Mucosa of descending colon (tissue), 3 donors: Measurements from ENCODE around the gene AQR. TPM values are rescaled to one million over a fixed set of nuclear protein-coding genes. Genes with fewer than 3 reads are reported as not detected.
A peak's percentile ranks its signal among the peaks of the same experiment; 100 is the strongest.

ENCODE experiments used
- ATAC-seq: fragments of 200-7000 bp; cut with Tn5 transposase; one replicate; pipeline ENCODE4 v1.9.1; 2020; ENCODE audit warnings: mild to moderate bottlenecking, moderate library complexity
- DNase-seq, 3 donors: peaks; one replicate each; pipeline ENCODE4 v3.0.0-alpha.2; 2020
- H3K36me3 ChIP-seq: fragments of 200-600 bp; one replicate; pipeline ENCODE4 v1.8.0; 2021; ENCODE audit warnings: low read depth, mild to moderate bottlenecking
- H3K4me1 ChIP-seq: fragments of 200-600 bp; one replicate; pipeline ENCODE4 v1.8.0; 2021; ENCODE audit warnings: low read depth, mild to moderate bottlenecking
- H3K4me3 ChIP-seq: fragments of 200-600 bp; one replicate; pipeline ENCODE4 v1.8.0; 2021; ENCODE audit warnings: mild to moderate bottlenecking
- H3K9me3 ChIP-seq: fragments of 200-600 bp; one replicate; pipeline ENCODE4 v1.8.0; 2021; ENCODE audit warnings: mild to moderate bottlenecking
- CTCF ChIP-seq: fragments of 200-600 bp; IDR thresholded peaks from one replicate; pipeline ENCODE4 v1.8.0; 2022; ENCODE audit warnings: antibody characterized with exemption, mild to moderate bottlenecking
- intact Hi-C, 2 donors: fragments of 100-400 bp; cut with DNase I in 1 of 2; cut with micrococcal nuclease in 1 of 2; formaldehyde crosslinking; loops; one replicate each; pipeline versions ENCODE4 v1.11.0 to v1.11.1; 2022; cut with DNase I, micrococcal nuclease
- total RNA-seq, 3 donors: library from RNA; stranded (reverse); fragmentation: NEBNext Ultra II Directional in 2 of 3; extraction: Animal tissue kit (Norgen Biotek cat#: 25700) in 2 of 3; gene quantifications; one replicate each; pipeline versions ENCODE4 v1.2.1 to v1.2.4, GENCODE V29; 2021 to 2023
- donor health status: DM: no; HTN: no; CAD: no; lungs with moderate emphysema.
- donor health status: DM: no; HTN: no; CAD: no.
- donor health status: DM: no; HTN: yes; CAD: no.

AQR gene
- total RNA-seq, 3 donors from 2014 or later: 25.1 to 26.6 (median 26.4) TPM

- ATAC-seq (no peak), DNase-seq (no peak)
- TF ChIP-seq CTCF: no peak
- Histone ChIP-seq H3K9me3 (no peaks in the 10 kb centered on the region), H3K36me3 (no peaks in the 10 kb centered on the region), H3K4me3 (no peak overlapping the region), H3K4me1 (no peaks in the 10 kb centered on the region)
- intact Hi-C loops: no loop called here
Measured at GRCh38 chr15:34993412-34993811, 23.9 kb upstream of the AQR start.

- ATAC-seq (peak; percentile 99), DNase-seq (peak; percentile 76 to 91 (median 86))
- no peaks in the 10 kb centered on the region for H3K36me3 ChIP-seq
- peaks cover 11% of the 10 kb centered on the region for H3K4me1 ChIP-seq
- intact Hi-C loops: no loop called here
- H3K9me3 ChIP-seq: no peaks in the 10 kb centered on the region
- TF ChIP-seq CTCF: no peak
- H3K4me3 ChIP-seq: peak within 1 kb of the TSS; percentile 48
Measured at GRCh38 chr15:34988027-34988902, 18.7 kb upstream of the AQR start, which contains the start of gene ZNF770. TSS of gene ZNF770 (minus strand) at chr15:34988287. CDS start at chr15:34983434, 4,853 bp downstream.

- DNase-seq (peak in 2 of 3 donors; percentile 12 to 34), ATAC-seq (peak; percentile 3)
- H3K9me3 ChIP-seq: no peaks in the 10 kb centered on the region
- peaks cover 11% of the 10 kb centered on the region for H3K4me1 ChIP-seq
- no peaks in the 10 kb centered on the region for H3K36me3 ChIP-seq
- H3K4me3 ChIP-seq: peak overlapping the region; percentile 48
- intact Hi-C loops: no loop called here
- no peak for TF ChIP-seq CTCF
Measured at GRCh38 chr15:34987609-34988026, 18.1 kb upstream of the AQR start.

- peaks cover 11% of the 10 kb centered on the region for H3K4me1 ChIP-seq
- TF ChIP-seq CTCF: no peak
- no peaks in the 10 kb centered on the region for H3K36me3 ChIP-seq
- ATAC-seq (no peak), DNase-seq (no peak)
- intact Hi-C loops: no loop called here
- no peaks in the 10 kb centered on the region for H3K9me3 ChIP-seq
- no peak overlapping the region for H3K4me3 ChIP-seq
Measured at GRCh38 chr15:34986771-34987480, 17.4 kb upstream of the AQR start.

GRCh38 chr15:34986326-34986725 is 16.8 kb upstream of the AQR start:
- DNase-seq (no peak), ATAC-seq (no peak)
- intact Hi-C loops: no loop called here
- TF ChIP-seq CTCF: no peak
- Histone ChIP-seq H3K4me3 (no peak overlapping the region), H3K9me3 (no peaks in the 10 kb centered on the region), H3K36me3 (no peaks in the 10 kb centered on the region), H3K4me1 (peaks cover 11% of the 10 kb centered on the region)
